Lower leg skin (tissue), 3 donors: ENCODE results near the gene PCDHA4.
"Not testable (repeated sequence)": the region's sequence is repeated elsewhere in the genome, so short reads cannot be mapped to it uniquely, and the experiment has no call there.

Experiments
- POLR2A ChIP-seq, 2 donors: fragments of 450-650 bp; IDR thresholded peaks; one replicate each; pipeline ENCODE4 v1.6.1; 2016 to 2017; ENCODE audit warnings: antibody characterized with exemption in 2 of 2, mild to moderate bottlenecking in 1 of 2, moderate library complexity in 1 of 2
- TF ChIP-seq, protein P1 (sequence below), 3 donors: fragments of 450-650 bp; IDR thresholded peaks; one replicate each; pipeline ENCODE4 v1.5.1; 2016; ENCODE audit warnings: antibody characterized with exemption in 3 of 3, mild to moderate bottlenecking in 3 of 3, moderate library complexity in 2 of 3

DNA sequence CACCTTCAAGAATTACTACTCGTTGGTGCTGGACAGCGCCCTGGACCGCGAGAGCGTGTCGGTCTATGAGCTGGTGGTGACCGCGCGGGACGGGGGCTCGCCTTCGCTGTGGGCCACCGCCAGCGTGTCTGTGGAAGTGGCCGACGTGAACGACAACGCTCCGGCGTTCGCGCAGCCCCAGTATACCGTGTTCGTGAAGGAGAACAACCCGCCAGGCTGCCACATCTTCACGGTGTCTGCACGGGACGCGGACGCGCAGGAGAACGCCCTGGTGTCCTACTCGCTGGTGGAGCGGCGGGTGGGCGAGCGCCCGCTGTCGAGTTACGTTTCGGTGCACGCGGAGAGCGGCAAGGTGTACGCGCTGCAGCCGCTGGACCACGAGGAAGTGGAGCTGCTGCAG lies 16.1 kb downstream of the PCDHA4 start:
- TF ChIP-seq, protein P1, sequence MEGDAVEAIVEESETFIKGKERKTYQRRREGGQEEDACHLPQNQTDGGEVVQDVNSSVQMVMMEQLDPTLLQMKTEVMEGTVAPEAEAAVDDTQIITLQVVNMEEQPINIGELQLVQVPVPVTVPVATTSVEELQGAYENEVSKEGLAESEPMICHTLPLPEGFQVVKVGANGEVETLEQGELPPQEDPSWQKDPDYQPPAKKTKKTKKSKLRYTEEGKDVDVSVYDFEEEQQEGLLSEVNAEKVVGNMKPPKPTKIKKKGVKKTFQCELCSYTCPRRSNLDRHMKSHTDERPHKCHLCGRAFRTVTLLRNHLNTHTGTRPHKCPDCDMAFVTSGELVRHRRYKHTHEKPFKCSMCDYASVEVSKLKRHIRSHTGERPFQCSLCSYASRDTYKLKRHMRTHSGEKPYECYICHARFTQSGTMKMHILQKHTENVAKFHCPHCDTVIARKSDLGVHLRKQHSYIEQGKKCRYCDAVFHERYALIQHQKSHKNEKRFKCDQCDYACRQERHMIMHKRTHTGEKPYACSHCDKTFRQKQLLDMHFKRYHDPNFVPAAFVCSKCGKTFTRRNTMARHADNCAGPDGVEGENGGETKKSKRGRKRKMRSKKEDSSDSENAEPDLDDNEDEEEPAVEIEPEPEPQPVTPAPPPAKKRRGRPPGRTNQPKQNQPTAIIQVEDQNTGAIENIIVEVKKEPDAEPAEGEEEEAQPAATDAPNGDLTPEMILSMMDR (IDR thresholded peaks at IDR 0.05): not testable (repeated sequence)
- TF ChIP-seq POLR2A (IDR thresholded peaks at IDR 0.05): not testable (repeated sequence)
